Heart right ventricle (tissue), 16 donors: ENCODE measurements around the gene ATP2B2. TPM values are rescaled to one million over a fixed set of nuclear protein-coding genes. Genes with fewer than 3 reads are reported as not detected.

ENCODE experiments used
- ATAC-seq, 8 donors: fragments of 200-7000 bp; cut with Tn5 transposase; one replicate each; pipeline ENCODE4 v1.9.1; 2020; ENCODE audit warnings: mild to moderate bottlenecking in 8 of 8, moderate library complexity in 8 of 8, moderate number of reproducible peaks in 1 of 8
- DNase-seq, 2 donors: peaks; one replicate each; pipeline ENCODE4 v3.0.0-alpha.2; 2020
- H3K27ac ChIP-seq, 10 donors: fragments of 200-600 bp; sonication (generic) in 2 of 10; one replicate each; pipeline versions ENCODE4 v1.5.0 to v1.8.0; 2020 to 2022; ENCODE audit warnings: mild to moderate bottlenecking in 3 of 10
- H3K27me3 ChIP-seq, 7 donors: fragments of 200-600 bp; one replicate each; pipeline ENCODE4 v1.8.0; 2021 to 2022; ENCODE audit warnings: mild to moderate bottlenecking in 2 of 7
- H3K36me3 ChIP-seq, 9 donors: fragments of 200-600 bp; sonication (generic) in 1 of 9; one replicate each; pipeline versions ENCODE4 v1.5.0 to v1.8.0; 2020 to 2022; ENCODE audit warnings: mild to moderate bottlenecking in 2 of 9
- H3K4me1 ChIP-seq, 9 donors: fragments of 200-600 bp; sonication (generic) in 1 of 9; one replicate each; pipeline versions ENCODE4 v1.5.0 to v1.8.0; 2020 to 2022; ENCODE audit warnings: mild to moderate bottlenecking in 4 of 9
- H3K4me3 ChIP-seq, 10 donors: fragments of 200-600 bp; sonication (generic) in 2 of 10; one replicate each; pipeline versions ENCODE4 v1.5.0 to v1.8.0; 2020 to 2022; ENCODE audit warnings: mild to moderate bottlenecking in 7 of 10, moderate library complexity in 2 of 10
- H3K9me3 ChIP-seq, 11 donors: fragments of 200-600 bp in 10 of 11; sonication (generic) in 2 of 11; one replicate each; pipeline versions ENCODE4 v1.5.0 to v1.8.0; 2013 to 2022; ENCODE audit warnings: mild to moderate bottlenecking in 2 of 11, control low read depth in 1 of 11, moderate library complexity in 1 of 11
- WGBS, 2 donors: extraction: QIAGEN DNeasy Blood & Tissue Kit; methylation state at CpG; one replicate each; pipeline ENCODE4 v1.1.7; 2013; ENCODE audit warnings: inconsistent platforms in 1 of 2; 5-methylcytosine and 5-hydroxymethylcytosine counted together
- intact Hi-C, 10 donors: fragments of 100-400 bp; cut with DNase I; formaldehyde crosslinking; loops; one replicate each; pipeline versions ENCODE4 v1.11.1 to v1.14.2; 2022
- polyA plus RNA-seq, 2 donors: library from polyadenylated mRNA; stranded (reverse); fragments of 200-250 nt; gene quantifications; one replicate each; pipeline ENCODE4 v1.2.3, GENCODE V29; 2013
- total RNA-seq, 10 donors: library from RNA; stranded (reverse); fragmentation: NEBNext Ultra II Directional in 3 of 10; extraction: Animal tissue kit (Norgen Biotek cat#: 25700) in 3 of 10; gene quantifications; one replicate each; pipeline versions ENCODE4 v1.2.1 to v1.2.4, GENCODE V29; 2021 to 2023
- TF ChIP-seq, protein P1 (sequence below), 9 donors: fragments of 200-600 bp; sonication (generic) in 2 of 9; IDR thresholded peaks; one replicate each; pipeline versions ENCODE4 v1.5.0 to v1.8.0; 2021 to 2022; ENCODE audit warnings: antibody characterized with exemption in 9 of 9, mild to moderate bottlenecking in 5 of 9, moderate library complexity in 1 of 9
- donor health status: Arrhythmogenic right ventricular cardiomyopathy.
- donor health status: ischemic (EF 13 %, LVEDD 7.1; RV severe dilation, severe dysfunction).
- donor health status: healthy with polysubstance abuse.
- donor health status: DM: no; HTN: yes; CAD: no.
- donor health status: DM: no; HTN: no; CAD: no.
- donor health status: ischemic (EF 25% LVEDD 6.9; RV normal size, moderate dysfunction).
- donor health status: ischemic (EF 25% LVEDD 5.7; RV mildly dilated, moderate dysfunction).
- donor health status: healthy.
- donor health status: DM: yes; HTN: yes; CAD: no.
- donor health status: Ischemic cardiomyopathy.
- donor health status: ischemic (EF 35%, LVEDD 5.7; RV mildly dilated, moderate dysfunction).
- donor health status: nonischemic (EF 11% LVEDD 7.7; RV severe dilation, severe dysfunction).
- donor health status: DM: yes; HTN: yes; CAD: no.
- donor health status: PGD.
- donor health status: ischemic (EF 29% LVEDD 5.4; RV normal size, mild dysfunction).
- donor health status: nonischemic (EF 23%, LVEDD 6.1; RV moderate dilation, normal function).

Gene ATP2B2
- total and polyA plus RNA-seq, 12 donors = under 0.01 to 0.30 (median 0.11) TPM; not detected in 4

DNA sequence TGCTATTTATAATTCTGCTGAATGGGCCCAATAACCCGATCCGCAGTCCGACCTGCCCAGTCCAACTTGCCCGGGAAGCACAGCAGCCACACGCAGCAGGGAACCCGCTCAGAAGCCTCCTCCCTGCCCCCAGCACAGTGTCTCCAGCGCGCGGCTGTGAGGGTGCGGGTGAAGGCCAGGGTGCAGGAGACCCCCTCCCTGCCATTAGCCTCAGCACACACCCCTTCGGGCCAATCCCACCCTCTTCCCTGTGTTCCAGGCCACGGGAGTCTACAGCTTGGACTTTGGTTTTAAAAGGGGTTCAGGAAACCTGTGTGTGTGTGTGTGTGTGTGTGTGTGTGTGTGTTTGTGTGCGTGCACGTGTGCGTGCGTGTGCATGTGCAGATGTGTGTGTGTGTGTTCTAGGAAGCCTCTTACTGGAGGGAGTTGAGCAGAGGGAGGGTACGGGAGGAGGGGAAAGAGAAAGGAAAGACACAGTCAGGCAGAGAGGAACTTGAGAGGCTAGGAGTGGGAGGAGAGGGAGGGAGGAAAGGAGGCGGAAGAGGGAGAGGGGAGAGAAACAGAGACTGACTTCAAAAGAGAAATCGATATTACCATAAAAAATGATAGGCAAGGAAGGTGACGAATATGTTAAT, 34.2 kb downstream of the ATP2B2 start:
- 23 to 25% methylated on average over 20 of the region's 20 CpGs for WGBS, 2 donors

DNA sequence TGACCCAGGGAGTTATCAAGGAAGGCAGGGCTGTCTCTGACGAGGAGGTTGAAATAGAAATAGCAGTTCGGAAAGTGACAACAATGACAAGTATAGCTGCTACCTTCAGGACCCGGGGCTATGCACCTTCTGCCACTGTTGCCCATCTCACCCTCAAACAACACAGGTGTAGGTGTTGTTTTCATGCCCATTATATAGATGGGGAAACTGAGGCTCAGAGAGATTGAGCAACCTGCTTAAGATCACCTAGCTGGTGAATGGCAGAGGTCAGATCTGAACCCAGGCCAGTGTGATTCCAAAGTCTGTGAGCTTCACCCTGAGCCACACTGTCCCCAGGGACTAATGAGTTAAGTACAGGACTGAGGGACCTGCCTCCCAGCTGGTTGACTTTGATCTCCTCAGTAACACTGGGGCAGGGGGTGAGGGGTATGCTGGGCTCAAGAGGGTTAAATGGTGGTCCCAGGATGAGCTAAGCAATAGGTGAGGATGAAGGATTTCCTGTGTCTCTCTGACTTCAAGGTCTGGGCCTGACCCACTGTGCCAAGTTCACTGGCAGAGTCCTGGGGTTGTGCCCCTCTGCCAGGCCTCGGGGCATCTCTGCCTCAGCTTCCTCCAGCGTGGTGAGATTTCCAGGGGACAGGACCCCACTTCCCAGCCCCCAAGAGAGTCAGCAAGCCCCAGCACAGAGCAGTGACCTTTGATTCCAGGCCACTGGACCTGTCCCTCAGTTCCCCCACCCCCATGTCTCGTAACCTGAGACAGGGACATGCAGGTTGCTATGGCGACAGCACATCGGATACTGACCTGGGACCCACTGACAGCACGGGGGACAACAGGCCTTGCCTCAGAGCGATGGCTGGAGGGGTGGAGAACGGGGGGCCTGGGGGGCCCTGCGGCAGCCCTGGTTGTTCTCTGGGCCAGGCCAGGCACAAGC, 35.0 kb downstream of the ATP2B2 start:
- ATAC-seq (no peak), DNase-seq (no peak)
- H3K27ac ChIP-seq = no peak overlapping the region
- no peaks in the 10 kb centered on the region for H3K9me3 ChIP-seq
- no peak overlapping the region for H3K4me3 ChIP-seq
- TF ChIP-seq, protein P1, sequence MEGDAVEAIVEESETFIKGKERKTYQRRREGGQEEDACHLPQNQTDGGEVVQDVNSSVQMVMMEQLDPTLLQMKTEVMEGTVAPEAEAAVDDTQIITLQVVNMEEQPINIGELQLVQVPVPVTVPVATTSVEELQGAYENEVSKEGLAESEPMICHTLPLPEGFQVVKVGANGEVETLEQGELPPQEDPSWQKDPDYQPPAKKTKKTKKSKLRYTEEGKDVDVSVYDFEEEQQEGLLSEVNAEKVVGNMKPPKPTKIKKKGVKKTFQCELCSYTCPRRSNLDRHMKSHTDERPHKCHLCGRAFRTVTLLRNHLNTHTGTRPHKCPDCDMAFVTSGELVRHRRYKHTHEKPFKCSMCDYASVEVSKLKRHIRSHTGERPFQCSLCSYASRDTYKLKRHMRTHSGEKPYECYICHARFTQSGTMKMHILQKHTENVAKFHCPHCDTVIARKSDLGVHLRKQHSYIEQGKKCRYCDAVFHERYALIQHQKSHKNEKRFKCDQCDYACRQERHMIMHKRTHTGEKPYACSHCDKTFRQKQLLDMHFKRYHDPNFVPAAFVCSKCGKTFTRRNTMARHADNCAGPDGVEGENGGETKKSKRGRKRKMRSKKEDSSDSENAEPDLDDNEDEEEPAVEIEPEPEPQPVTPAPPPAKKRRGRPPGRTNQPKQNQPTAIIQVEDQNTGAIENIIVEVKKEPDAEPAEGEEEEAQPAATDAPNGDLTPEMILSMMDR (IDR thresholded peaks at IDR 0.05) = no peak
- H3K4me1 ChIP-seq = peaks cover 0 to 7% (median 0%) of the 10 kb centered on the region in 9 donors
- 37% methylated on average over 12 of the region's 12 CpGs for WGBS, 2 donors
- no peaks in the 10 kb centered on the region for H3K36me3 ChIP-seq
- intact Hi-C loops = no loop called here
- H3K27me3 ChIP-seq = peaks cover 0 to 60% (median 39%) of the 10 kb centered on the region in 7 donors

More for the DNA sequence above, 34.2 kb downstream of the ATP2B2 start:
- no peak overlapping the region for H3K4me3 ChIP-seq
- TF ChIP-seq, protein P1 (IDR thresholded peaks at IDR 0.05) = no peak
- peaks cover 0 to 60% (median 39%) of the 10 kb centered on the region in 7 donors for H3K27me3 ChIP-seq
- H3K9me3 ChIP-seq = no peaks in the 10 kb centered on the region
- H3K36me3 ChIP-seq = no peaks in the 10 kb centered on the region
- ATAC-seq = no peak
- DNase-seq = no peak
- peaks cover 0 to 7% (median 0%) of the 10 kb centered on the region in 9 donors for H3K4me1 ChIP-seq
- intact Hi-C loops = no loop called here
- H3K27ac ChIP-seq = no peak overlapping the region

DNA sequence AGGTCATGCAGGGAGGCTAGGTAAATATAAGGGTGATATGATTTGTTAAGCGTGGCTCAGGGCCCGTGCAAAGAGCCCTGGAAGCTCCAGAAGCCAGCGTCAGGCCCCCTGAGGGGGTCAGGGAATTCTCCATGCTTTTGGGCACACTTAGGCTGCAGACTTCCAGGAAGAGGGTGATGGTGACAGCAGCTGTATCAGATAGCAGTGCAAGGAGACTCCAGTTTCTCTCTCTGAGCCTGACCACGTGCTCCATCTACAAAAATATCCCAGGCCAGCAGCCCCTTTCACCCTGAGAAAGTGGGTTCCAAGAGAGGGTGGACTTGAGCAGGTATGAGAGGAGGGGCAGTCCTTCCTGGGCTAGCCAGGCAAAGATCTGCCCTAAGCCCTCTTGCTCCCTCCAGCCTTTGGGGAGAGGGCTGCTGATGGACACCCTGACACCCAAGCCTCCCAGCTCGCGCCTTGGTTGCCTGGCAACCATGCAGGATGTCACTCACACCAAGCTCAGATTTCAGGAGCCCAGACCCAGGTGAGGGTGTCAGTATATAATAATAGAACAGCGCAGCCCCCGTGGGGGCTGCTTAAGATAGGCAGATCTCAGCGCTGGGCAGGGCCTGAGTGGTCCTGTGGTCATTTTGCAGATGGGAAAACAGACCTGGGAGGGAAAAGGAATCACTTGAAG, 35.8 kb downstream of the ATP2B2 start:
- no peak for DNase-seq
- Histone ChIP-seq H3K4me3 (no peak overlapping the region), H3K4me1 (peaks cover 0 to 7% (median 0%) of the 10 kb centered on the region in 9 donors), H3K27ac (no peak overlapping the region), H3K9me3 (no peaks in the 10 kb centered on the region), H3K27me3 (peaks cover 0 to 58% (median 39%) of the 10 kb centered on the region in 7 donors), H3K36me3 (no peaks in the 10 kb centered on the region)
- WGBS, 2 donors = 26 to 27% methylated on average over 9 of the region's 9 CpGs
- intact Hi-C loops = no loop called here
- no peak for ATAC-seq
- TF ChIP-seq, protein P1 (IDR thresholded peaks at IDR 0.05) = no peak
